HS-5 (cell line): ENCODE data around the gene PAXX.
"Not testable (repeated sequence)": the region's sequence is repeated elsewhere in the genome, so short reads cannot be mapped to it uniquely, and the experiment has no call there.

ENCODE experiments used
- DNase-seq: peaks from one replicate; pipeline ENCODE4 v3.0.0-alpha.2; 2012; ENCODE audit warnings: low read depth

The PAXX gene

DNA sequence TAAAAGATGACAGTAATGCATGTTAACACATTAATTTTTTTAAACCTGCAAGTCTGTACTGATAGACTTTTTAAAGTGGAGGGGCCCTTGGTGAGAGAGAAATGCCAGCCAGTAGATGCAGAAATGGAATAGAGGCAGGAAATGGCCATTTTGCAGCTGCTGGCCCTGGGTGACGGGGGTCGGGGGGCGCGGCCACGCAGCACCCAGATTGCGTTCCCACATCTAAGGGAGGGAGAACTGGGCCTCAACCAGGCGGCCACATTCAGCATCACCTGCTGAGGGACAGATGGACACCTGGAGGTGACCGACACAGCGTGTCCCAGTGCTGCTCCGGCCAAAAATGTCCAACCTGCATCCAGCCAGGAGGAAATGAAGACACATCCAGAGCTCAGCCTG is 10.4 kb downstream of the PAXX start:
- no peak for DNase-seq

DNA sequence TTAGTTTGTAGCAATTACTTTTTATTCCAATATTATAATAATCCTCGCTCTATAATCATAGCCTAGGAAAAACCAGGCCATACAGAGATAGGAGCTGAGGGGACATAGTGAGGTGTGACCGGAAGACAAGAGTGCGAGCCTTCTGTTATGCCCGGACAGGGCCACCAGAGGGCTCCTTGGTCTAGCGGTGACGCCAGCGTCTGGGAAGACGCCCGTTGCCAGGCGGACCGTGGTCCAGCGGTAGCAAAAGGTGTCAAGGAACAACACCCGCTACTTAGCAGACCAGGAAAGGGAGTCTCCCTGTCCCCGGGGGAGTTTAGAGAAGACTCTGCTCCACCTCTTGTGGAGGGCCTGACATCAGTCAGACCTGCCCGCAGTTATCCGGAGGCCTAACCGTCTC is 12.1 kb downstream of the PAXX start:
- DNase-seq, result not testable (repeated sequence)

DNA sequence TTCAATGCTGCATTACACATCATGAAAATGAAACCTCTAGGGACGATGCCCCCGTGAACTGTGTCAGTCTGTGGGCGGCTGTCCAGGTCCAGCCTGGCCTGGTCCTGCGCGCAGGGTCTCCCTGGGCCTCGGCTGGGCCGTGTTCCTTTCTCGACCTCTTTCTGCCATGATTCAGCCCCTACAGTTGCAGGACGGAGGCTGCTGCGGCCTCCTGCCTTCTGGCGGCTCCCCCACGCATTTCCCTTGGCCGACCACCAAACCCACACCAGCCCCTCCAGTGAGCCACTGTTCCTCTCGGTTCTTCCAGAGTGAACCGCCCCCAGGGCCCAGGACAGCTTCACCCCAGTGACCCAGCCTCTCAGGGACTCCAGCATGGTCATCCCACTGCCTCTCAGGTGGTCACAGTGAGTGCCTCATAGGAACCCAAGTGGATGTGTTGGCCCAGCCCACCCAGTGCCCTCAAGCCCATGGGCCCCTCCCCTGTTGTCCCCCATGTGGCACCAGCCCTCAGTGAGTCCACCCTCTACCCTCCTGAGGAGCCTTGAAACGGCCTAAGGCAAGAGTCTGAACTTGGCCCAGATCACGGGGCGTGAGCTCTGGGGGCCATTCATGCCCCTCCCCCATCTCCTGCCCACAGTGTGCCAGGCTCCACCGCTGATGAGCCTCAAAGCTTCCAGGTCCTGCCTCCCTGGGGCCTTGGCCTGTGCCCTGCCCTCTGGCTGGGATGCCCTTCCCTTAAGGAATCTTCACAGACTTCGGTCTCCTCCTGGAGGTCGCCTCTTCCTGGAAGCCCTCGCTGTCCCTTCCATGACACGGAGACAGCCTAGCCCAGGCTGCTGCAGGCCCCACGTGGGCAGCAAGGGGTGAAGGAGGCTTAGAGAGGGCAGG is 14.1 kb downstream of the PAXX start:
- DNase-seq, result no peak

DNA sequence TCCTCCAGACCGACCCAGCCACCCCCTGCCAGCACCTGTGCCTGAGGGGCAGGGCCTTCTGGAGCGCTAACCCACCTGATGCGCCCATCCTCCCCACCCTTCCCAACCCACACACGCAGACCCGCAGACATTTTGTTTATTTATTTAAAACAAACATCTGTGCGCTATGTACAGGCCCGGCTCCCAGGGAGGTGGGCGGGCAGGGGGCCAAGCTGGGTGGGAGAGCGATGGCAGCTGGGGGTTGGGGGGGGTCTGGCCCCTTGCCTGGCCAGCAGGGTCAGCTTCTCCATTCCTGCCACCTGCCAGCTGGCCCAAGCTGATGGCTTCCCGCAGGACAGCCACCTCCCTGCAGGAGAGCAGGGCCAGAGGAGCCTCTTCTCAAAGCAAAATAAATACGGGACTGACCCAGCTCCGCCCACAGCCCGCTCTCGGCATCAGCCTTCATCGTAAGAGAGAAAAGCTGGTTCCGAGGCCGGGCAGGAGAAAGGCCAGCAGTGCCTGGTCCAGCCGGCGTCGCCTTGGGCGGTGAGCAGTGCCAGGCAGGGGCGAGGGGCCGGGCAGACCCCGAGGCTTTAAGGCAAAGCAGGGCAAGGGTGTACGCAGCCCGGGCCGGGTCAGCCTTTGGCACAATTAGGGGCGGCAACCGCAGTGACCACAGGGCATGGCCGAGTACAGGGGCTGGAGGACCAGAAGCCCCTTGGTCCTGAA is 15.0 kb downstream of the PAXX start:
- no peak for DNase-seq

DNA sequence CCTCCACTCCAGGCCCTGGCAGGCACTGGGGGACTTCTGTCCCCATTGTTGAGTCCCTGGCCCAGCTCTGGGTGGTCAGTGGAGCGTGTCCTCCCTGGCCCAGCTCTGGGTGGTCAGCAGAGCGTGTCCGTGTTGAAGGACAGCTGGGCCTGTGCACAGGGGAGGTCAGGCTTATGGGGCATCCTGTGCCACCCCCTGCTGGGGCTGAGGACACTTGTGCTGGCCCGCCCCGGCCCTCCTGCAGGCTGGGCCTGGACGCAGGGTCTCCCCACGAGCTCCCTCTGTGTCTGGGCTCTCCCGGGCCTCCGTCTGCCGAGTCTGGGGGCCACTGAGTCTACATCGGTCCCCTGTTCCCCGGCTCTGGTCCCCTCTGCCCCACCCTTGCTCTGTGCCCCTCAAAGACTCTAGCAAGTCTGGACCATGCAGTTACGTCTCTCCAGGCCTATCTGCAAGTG is 15.6 kb downstream of the PAXX start:
- DNase-seq, result no peak

DNA sequence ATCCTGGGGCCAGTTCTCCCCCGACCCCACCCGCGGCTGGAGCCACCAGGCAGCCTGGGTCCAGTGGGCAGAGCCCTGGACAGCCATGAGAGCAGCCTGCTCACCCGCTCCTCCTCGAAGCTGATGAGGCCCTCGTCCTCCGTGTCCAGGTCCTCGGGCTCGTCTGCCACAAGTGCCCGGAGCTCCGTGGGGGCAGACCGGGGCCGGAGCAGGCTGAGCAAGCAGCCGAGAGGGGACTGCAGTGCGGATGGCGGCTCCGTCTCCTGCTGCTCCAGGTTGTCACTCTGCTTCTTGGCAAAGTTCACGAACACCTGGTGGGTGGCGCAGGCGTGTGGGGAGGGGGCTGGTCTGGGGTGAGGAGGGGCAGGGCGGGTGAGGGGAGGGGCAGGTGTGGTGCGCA is 16.1 kb downstream of the PAXX start:
- no peak for DNase-seq

DNA sequence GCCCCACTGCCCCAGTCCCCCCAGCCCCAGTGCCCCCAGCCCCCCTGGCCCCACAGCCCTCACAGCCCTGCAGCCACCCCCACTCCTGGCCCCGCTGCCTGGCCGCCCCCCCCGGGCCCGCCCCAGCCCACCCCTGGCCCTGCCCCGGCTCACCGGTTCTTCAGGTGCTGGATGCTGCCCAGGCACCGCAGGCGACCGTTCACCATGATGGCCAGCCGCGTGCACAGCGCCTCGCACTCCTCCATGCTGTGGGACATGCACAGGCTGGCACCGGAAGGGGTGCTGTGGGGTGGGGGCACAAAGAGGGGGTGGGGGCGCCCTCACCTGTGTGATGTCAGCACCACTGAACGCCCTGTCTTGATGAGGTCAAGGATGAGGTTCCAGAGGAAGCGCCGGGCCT is 17.0 kb downstream of the PAXX start:
- no peak for DNase-seq

DNA sequence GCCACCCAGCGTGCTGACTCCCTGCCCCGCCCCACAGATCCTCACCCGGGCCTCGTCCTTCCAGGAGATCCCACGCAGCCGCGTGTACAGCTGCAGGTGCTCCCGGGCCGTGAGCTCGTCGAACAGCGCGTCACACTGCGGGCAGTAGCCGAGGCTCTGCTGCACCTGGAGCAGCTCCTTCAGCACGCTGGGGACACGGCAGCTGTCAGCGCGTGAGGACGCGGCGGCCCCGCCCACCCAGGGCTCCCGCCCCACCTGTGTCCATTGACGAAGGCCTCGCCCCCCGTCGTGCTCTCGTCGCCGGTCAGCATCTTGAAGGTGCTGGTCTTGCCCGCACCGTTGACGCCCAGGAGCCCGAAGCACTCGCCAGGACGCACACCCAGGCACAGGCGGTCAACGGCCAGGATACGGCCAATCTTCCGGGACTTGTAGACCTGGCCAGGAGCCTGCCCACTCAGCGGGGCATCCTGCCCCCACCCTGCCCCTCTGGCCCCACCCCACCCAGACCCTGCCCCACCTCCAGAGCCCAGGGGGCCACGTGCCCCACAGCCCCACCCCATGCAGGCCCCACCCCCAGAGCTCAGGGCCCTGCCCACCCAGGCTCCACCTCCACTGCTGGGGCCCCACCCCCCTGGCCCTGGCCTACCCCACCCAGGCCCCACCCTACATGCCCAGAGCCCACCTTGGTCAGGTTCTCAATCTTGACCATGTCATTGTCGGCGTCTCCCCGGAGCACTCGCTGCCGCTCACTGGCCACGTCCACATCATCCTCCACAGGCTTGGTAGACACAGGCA is 17.9 kb downstream of the PAXX start:
- DNase-seq, result no peak

DNA sequence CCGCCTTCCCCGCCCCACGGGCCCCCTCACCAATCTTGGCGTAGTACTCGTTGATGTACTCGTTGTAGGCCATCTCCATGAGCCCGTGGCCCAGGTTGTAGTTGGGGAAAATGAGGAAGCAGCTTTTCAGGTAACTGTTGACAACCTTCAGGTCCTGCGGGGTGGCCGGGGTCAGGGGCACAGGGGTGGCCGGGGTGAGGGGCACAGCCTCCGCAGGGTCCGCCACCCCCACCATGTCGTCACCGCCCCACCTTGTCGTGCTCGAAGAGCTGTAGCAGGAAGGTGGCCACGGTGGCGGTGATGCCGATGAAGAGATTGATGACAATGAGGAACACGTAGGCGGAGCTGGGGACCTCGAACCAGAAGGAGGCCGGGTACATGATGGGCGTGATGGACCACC is 18.9 kb downstream of the PAXX start:
- no peak for DNase-seq

DNA sequence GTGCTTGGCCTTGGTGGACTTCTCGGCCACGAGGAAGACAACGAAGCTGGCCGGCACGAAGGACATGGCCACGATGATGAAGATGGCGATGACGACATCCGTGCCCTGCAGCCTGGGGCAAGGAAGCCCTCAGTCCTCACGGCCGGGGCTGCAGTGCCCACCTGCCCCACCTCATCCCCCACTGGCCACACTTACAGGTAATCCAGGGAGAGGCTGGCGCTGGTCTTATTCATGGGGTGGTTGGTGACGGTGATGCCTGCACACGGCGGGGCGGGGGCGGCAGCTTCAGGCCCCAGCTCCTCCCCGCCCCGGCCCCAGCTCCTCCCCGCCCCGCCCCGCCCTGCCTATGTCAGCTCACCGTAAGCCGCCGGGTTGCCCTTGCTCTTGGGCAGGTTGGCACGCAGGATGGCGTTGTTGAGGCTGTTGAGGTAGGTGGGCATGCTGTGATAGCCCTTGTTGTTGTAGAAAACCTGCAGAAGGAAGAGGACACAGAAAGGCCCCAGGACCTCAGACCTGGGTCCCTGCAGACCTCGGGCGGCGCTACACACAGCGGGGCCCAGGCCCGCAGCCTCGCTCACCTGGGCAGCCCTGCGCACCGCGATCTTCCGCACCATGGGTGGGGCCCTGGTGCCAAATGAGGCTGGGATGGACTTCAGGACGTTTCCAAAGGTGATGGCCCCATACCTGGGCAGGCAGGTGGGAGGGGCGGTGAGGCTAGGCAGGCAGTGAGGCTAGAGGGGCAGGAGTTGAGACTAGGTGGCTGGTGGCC is 19.9 kb downstream of the PAXX start:
- DNase-seq, result no peak

DNA sequence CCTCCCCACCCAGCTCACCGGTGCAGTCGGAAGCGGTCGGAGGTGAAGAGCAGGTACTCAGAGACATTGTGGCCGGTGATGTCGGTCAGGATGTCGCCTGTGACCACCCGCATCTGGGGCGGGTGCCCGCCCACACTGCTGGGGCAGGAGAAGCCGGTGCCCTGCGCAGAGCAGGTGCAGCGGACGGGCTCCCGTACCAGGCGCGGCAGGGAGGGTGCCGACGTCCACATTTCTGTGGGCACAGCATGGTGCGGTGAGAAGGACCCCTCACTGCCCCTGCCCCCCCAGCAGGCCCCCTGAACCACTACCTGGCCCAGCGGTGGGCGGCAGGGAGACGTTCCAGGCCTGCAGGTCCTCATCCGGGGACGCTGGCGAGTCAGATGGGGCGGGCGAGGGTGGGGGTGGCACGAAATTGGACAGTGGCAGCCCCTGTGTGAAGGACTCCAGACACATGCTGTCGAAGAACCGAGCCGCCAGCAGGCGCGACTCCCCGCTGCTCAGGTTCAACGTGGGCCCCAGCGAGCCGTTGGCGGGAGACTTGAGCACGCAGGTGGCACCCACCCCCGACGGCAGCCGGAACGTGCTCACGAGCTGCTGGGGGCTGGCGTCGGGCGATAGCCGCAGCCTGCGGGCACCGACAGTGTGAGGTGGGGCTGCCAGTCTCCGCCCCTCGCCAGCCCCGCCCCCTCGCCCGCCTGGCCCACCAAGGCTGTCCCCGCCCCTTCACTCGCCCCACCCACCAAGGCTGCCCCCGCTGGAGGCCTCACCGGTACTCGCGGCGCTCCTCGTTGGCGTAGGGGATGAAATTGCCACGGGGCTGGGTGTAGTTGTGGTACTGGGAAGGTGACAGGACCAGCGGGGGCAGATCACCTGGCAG is 20.7 kb downstream of the PAXX start:
- no peak for DNase-seq

DNA sequence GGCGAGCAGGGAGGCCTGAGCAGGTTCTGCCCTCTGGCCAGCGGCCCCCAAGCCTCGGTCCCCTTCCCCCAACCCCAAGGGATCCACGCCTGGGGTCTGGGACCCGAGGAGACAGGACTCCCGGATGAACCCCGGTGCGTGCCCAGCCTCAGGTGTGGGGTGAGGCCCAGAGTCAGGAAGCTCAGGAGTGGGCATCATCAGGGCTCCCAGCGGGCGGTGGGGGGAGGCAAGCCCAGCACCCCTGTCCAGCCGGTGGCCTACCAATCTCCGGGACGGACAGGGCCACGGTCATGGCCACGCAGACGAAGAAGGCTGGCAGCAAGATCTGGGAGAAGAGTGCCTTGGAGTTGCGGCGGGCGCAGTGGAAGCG is 21.3 kb downstream of the PAXX start:
- no peak for DNase-seq

DNA sequence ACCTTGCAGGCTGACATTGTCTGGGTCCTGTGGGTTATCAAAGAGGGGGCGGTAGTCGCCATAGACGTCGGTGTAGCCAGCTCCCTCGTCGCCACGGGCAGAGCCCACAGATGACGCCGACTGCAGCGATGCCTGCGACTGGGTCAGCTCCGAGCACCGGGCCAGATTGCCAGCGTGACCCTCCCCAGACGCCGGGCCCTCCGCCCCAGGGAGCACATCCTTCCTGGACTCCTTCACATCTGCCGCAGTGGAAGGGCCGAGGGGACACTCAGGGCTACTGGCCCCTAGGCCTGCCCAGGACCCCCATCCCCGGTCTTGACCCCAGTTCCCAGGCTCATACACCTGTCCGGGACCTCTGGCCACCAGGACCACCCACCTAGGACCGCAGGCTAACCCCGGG is 21.9 kb downstream of the PAXX start:
- no peak for DNase-seq

DNA sequence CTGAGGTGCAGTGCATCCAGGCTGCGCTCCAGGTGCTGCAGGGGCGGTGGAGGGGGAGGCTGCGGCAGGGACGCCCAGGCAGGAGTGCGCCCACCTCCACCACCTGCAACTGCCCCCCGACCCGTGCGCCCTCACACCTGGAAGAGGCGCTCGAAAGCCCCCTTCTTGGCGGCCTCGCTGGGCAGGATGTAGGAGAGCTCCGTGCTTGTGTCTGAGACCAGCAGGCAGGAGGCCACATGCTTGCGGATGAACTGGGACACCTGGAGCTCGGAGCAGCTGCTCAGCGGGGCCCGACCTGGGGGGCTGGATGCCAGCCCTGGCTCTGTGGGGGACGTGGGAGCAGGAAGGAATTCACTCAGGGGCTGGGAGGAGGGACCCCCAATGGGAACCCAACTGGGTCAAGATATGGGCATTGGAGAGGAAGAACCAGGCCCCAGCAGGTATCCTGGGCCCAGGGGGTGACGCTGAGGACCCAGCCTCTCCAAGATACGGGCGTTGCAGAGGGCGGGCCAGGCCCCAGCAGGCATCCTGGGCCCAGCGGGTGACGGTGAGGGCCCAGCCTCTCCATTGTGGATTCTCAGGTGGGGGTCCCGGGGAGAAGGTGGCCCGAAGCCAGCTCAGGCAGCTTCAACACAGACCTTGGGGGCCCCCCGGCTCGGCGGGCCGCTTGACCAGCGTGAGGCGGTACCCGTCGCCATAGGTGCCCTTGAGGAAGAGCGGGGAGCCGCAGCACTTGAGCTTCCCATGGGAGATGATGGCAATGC is 22.7 kb downstream of the PAXX start:
- DNase-seq, result no peak

DNA sequence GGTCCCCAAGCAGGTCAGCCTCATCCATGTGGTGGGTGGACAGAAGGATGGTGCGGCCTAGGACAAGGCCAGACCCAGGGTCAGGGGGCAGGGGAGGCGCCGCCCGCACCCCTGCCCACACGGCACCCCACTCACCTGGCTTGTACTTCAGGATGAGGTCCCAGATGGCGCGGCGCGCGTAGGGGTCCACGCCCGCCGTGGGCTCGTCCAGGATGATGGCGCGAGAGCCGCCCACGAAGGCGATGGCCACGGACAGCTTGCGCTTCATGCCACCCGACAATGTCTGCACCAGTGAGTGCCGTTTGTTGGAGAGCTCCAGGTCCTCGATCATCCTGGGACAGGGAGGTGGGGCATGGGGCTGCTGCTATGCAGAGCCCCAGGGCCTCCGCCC is 23.3 kb downstream of the PAXX start:
- no peak for DNase-seq

DNA sequence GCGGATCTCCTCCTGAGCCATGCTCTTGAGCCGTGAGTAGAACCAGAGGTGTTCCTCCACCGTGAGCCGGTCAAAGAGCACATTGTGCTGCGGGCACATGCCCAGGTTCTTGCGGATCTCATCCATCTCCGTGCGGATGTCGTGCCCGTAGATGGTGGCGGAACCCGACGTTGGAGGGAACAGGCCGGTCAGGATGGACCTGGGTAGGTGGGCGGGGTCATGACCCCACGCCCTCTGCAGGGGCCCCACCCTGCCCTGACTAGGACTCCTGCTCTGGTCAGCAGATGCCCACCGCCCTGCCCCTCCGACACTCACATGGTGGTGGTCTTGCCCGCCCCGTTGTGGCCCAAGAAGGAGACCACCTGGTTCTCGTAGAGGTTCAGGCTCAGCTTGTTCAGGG is 23.8 kb downstream of the PAXX start:
- DNase-seq, result no peak

DNA sequence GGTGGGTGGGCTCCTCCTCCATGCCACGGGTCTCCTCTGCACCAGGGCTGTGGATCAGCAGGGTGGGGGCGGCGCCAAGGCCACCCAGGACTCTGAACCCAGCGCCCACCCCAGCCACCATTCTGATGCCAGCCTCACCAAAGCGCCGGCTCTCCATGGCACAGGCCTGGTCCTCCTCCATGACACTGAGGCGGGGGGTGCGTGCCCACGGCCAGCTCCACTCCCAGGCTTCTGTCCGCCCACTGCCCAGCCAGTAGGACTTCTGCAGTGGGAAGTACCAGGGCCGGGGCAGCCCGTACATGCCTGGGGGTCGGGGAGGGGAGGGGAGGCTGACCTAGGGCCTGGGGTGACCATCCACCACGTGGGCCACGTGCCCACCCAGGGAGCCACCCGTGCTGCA is 24.2 kb downstream of the PAXX start:
- DNase-seq, result no peak

DNA sequence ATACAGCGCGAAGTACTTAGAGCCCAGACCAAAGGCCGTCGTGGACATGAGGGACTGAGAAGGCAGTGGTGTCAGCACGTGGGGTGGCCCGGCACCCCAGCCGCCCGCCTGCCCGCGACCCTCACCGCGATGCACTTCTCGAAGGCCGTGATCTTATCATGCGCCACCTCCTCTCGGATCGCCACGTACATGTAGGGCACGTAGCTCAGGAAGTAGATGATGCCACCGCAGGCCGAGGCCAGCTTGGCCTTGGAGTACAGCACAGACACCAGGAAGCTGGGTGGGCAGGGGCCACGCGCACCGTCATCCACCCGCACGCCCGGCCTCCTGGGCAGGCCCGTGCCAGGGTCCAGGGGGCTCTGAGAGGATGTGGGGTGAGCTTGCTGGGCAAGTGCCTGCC is 24.8 kb downstream of the PAXX start:
- DNase-seq, result no peak

DNA sequence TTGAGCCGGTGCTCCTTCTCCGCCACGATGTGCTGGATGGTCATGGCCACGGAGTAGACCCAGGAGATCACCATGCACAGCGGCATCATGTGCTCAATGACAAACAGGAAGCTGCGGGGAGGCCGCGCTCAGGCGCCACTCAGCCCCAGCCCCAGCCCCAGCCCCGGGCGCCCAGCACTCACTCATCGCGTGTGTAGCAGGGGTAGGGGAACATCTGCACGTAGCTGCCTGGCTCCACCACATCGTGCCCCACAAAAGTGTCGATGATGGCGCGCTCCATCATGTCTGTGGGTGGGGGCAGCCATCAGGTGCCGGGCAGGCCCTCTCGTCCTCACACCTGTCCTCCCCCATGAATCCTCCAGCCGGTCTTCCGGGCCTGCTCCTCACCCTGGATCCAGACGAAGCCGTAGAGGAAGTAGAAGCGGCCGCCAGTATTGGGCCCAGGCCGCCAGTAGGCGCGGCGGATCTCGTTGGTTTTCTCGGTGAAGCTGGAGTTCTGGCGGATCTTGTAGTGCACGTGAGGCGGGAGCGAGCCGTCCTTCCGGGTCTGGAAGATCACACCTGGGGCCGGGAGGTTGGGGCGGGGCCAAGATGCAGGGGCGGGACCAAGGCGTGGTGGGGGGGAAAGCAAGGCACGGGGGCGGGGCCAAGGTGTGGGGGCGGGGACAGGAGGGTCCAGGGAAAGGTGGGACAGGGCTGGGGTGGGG is 25.7 kb downstream of the PAXX start:
- DNase-seq, result no peak
